HuH-7 (cell line): Measurements from ENCODE around the gene CDHR3.
A peak's percentile ranks its signal among the peaks of the same experiment; 100 is the strongest.
"Not testable (repeated sequence)": the region's sequence is repeated elsewhere in the genome, so short reads cannot be mapped to it uniquely, and the experiment has no call there.

Experiments used
- DNase-seq: peaks from one replicate; pipeline ENCODE4 v3.0.0; 2011; ENCODE audit warnings: low spot score

CDHR3 gene

DNA sequence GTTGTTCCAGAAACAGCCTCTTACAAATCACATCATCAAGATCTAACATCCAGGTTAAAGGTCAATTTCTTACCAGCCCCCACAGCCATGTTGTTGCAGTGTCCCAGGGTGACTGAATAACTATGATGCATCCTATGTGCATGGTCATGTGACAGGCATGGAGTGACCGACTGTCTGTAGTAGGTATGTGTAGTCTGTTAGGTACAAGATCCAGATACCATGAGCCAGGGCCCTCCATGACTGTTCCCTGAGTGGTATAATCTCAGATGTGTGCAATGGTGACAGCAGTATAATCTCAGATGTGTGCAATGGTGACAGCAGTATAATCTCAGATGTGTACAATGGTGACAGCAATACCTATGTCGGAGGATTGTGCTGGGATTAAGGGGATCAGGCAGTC, 8.8 kb downstream of the CDHR3 start:
- no peak for DNase-seq

DNA sequence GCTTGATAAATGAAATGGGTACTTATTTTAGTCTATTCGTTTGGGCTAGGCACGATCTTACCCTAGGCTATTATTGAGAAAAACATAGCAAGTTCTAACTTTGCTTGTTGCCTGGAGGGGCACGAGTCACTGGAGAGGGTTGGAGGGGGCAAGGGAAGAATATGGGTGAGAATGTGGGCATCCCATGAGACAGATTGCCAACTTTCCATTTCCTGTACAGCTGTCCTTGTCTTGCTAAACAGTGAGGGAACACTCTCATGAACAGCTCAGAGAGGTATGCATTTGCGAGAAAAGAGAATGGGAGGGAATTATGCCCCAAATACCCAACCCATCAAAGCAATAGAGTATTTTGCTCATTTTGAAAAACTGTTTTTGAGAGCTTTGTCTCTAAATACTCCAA, 9.2 kb downstream of the CDHR3 start:
- DNase-seq = no peak

DNA sequence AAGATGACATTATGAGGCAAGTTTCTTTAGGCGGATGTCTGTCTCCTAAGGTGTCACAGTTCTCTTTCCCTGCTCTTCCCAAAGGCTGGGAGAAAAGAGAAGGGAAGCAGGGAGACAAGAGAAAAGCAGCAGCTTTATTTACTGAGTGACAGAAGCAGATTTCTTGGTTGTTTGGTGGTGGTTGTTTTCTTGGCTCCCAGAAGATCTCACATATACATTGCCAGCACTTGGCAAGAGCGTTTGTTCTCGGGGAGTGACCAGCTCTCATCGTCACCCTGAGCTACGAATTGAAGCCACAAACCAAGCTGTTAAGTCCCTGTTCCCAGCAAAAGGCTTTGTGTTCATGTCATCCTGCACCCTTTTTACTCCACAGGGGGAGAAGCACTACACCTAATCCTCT, 11.4 kb downstream of the CDHR3 start:
- no peak for DNase-seq

DNA sequence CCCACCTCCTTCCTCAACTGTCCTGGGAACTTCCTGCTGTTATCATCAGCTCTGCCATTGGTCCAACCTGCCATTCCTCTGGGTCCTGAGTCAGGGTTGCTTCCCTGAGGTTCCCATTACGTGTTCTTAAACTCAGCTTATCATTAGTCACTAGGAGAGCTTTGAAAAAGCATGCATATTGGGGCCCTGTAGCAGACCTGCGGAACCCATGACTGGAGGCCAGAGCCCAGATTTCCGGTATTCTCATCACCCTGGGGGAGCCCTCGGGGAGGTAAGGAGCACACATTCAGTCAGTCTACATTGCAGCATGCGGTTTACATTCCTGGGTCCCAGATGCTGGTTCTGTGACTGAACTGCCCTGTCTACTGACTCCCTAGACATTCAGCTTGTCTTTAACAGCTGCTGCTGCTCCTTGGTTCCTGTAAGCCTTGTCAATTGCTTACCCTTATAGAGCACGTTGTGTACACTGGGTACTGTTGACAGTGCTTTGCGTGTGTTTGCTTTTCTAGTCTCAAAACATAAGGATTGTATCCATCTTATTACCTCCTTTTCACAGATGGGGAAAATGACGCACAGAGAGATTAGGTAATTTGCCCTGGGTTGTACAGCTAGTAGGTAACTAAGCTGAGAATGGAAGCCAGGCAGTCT, 12.8 kb downstream of the CDHR3 start:
- no peak for DNase-seq

DNA sequence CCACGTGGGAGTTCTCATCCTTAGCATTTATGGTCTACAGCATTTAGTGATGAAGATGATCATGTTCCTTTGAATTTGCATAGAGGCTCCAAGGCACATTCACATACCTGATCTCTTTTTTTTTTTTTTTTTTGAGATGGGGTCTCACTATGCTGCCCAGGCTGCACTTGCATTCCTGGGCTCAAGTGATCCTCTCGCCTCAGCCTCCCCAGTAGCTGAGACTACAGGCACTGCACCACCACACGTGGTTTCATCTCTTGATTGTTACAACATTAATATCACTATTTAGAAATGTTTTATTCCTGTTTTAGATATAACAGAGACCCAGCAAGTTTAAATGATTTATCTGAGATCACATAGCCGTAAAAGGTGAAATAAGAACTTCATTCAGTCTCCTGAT, 13.8 kb downstream of the CDHR3 start:
- DNase-seq = no peak

DNA sequence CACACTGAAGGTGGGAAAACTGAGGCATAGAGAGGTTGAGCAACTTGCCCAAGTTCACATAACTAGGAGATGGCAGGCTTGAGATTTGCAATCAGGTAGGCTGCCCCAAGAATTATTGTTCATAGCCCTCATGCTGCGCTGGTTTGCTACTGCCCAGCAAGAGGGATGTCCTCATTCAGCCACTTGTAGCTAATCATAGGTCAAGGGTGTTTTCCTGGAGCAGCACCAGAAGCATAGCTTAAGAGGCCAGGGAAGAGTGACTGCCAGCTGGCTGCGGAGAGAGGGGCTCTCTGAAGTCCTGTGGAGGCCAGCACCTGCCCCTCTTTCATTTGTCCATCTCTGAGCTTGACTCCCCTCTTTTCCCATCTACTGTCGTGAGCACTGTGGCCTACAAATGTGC, 15.0 kb downstream of the CDHR3 start:
- no peak for DNase-seq

DNA sequence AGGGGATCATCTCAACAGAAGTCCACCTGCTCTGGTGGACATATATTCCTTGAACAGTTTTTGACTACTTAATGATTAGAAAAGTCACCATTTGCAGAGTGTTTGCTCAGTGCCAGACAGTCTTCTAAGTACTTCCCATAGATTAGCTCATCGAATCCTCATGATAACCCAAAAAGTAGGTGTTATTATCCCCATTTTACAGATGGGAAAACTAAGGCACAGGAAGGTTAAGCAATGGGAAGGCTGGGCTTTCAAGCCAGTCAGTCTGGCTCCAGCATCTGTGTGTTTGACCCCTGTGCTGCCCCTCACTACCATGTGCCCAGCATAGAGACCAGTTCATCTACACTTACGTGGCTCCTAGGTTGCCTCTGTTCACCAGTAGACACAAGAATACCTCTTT, 15.9 kb downstream of the CDHR3 start:
- no peak for DNase-seq

DNA sequence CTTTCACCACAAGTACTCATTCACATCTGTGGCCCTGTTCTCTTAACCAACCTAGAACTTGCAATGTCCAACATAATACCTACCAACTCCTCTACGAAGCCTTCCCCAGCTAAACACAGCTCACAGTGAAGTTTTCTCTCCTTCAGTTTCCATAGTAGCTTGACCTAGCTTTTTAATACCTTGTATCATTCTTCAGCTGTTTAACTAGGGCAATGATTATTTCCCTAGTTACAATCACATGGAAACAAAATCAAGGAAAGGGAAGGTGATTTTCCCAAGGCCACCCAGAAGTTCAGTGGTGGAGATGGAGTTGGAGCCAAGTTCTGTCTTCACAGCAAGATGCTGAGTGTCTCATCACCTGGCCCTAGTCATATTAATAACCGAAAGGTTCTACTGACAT, 16.3 kb downstream of the CDHR3 start:
- DNase-seq = no peak

DNA sequence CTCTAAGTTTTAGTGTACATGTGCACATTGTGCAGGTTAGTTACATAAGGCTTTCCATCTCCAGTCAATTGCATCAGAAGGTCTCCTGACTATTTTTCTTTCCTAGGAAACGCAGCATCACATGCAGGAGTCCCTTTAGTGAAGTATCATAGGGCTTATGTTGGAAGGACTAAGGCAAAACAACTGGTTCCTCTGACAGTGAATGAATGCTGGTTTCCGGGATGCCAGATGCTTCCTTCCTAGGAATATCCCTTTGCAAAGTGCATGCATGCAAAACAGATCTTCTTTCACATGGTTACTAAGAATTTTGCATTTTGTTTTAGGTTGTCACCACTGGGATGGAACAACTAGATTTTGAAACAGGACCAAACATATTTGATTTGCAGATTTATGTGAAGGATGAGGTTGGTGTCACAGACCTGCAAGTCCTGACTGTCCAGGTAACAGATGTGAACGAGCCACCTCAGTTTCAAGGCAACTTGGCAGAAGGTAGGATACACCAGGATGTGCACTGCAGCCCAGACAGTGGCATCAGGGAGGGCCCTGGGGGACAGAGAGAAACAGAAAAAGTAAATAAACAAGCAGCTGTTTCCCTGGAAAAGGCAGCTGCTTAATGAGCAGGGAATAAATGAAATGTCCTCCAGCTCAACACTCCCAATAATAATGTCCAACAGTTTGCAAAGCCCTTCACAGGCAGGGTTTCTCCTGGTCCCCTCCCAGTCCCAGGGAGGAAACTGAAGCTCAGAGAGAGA, 17.8 kb downstream of the CDHR3 start:
- DNase-seq = no peak

DNA sequence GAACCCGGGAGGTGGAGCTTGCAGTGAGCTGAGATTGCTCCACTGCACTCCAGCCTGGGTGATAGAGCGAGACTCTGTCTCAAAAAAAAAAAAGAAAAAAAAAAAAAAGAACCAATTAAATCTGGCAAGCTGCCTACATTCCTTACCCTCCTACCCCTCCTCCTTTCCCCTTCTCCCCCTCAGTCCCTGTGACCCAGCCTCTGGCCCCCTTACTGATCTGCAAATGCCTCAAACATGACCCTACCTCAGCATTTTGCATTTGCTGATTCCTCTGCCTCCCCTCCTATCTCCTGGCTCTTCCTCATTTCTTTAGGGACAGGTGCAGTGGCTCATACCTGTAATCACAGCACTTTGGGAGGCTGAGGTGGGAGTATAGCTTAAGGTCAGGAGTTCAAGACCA, 19.3 kb downstream of the CDHR3 start:
- DNase-seq = no peak

DNA sequence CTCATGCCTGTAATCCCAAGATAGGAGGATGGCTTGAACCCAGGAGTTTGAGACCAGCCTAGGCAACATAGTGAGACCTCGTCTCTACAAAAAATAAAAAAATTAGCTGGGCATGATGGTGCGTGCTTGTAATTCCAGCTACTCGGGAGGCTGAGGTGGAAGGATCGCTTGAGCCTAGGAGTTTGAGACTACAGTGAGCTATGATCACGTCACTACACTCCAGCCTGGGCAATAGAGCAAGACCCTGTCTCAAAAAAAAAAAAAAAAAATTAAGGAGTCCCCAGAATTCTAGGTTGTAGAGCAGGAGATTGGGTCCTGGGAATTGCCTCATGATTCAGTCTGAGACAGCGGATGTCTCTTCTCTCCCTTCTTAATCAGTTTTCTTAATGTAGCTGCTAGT, 21.7 kb downstream of the CDHR3 start:
- DNase-seq = not testable (repeated sequence)

DNA sequence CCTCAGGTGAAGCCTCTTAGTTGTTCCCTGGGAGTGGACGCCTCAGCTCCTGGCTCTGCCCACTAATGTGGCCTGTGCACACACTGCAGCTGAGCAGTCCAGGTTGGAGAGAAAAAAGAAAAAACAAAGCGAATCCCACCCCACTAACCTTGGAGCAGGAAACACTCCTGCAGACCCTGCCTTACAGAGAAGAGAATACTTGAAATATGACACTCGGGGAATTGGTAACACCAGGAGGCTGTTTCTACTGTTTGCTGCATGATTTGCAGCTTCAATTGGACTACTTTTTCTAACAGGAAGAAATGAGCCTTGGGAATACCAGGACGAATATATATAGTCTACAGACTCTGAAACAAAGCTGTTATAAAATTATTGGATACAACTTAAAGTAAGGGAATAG, 22.2 kb downstream of the CDHR3 start:
- no peak for DNase-seq

DNA sequence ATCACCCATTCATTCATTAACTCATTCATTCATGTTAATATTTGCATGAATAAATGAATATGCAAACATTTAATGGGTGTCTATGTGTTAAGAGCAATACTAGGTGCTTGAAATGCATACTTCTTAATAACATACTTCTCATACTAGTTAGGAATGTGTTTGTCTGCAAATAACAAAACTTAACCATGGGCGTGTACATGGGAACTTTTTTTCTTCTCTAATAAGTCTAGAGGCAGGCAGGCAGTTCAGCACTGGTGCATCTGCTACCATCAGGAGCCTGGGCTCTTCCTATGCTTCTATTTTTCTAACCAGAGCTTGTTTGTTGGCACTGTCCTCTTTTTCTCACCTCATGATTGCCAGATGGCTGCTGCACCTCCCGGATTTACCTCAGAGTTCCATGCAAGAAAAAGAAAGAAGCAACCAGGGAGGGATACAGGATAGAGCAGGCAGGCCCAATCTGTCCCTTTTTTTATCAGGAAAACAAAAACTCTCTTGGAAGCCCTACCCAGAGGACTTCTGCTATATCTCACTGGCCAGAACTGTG, 22.7 kb downstream of the CDHR3 start:
- DNase-seq = no peak

DNA sequence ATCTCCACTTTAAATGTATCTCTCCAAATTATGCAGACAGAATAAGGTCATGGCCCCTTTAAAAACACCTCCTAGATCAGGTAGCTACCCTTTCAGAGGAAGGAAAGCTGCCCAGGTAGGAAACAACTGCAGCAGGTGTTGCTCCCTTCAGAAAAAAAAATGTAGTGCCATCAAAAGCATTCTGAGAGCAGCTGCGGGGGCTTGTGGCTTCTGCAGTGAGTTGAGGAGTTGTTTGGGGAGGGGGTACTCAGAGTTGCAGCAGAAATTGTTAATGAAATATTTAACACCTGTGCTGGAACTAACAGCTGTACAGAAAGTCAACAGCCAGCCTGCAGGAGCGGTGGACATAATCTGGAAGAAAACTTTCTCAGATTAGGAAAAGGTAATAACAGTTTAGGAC, 24.0 kb downstream of the CDHR3 start:
- no peak for DNase-seq

DNA sequence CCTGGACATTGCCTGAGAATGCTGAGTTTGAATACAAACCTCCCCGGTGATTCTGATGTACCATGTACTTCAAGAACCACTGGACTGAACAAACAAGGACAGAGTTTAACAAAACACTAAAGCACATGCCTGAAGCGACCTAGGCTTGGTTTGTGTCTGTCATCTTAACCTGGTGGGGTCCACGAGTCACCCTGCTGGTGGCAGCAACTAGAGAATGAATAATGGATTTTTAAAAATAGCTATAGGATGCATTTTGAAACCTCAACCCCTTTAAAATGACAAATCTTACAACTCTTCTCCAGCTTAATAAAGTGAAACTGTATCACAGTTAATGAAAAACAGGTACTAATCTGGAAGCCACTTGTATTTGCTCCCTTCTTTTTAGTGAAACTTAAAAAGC, 25.2 kb downstream of the CDHR3 start:
- DNase-seq = no peak

DNA sequence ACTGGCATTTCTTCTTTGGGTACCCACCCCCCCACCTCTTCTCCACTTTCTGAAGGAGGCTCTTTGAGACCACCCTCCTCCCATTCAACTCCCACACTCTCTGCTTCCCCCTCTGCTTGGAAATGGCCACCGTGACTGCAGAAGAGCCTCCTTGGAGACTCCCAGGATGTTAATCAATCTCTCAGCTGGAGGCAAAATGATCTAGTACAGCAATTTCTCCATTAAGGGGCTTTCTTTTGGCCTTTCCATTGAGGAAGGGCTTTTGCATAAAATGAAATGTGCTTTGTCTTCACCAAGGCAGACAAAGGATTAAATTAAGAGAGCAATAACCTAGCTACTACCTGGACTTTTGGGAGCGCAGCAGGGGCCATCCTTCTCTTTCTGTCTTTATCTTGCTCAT, 26.1 kb downstream of the CDHR3 start:
- DNase-seq = no peak

DNA sequence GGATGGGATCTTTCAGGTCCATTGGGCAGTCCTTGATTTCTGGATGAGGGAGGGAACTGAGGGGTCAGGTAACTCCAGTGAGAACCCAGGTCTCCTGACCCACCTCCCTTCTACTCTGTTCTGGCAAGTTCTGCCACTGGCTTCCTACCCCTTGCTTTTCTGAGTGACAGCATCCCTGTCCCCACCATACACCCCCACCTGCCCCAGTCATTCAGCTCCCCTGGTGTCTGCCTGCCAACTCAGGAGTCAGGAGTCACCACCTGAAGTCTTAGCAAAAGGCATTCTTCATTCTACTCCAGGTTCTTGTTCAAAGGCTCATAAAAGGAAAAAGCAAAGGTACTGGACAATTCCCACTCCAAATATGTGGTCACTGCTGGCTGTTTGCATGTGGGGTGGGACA, 26.6 kb downstream of the CDHR3 start:
- DNase-seq = no peak

DNA sequence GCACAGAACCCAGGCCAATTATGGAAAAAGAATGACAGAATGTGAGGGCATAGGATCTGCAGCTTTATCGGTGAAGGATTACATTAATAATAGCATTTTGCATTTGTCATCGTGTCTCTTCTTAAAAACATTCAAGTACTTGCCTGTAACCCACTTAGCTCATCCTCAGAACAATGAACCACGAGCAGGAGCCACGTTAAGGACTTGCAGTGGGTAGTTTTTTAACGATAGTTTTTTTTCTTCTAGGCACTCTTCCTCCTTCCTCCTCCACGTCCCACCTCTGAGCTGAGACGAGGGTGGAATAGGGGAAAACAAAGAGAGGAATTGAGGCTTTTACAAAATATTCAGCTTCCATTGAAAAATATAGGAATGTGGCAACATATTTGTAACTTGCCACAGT, 27.1 kb downstream of the CDHR3 start:
- no peak for DNase-seq

DNA sequence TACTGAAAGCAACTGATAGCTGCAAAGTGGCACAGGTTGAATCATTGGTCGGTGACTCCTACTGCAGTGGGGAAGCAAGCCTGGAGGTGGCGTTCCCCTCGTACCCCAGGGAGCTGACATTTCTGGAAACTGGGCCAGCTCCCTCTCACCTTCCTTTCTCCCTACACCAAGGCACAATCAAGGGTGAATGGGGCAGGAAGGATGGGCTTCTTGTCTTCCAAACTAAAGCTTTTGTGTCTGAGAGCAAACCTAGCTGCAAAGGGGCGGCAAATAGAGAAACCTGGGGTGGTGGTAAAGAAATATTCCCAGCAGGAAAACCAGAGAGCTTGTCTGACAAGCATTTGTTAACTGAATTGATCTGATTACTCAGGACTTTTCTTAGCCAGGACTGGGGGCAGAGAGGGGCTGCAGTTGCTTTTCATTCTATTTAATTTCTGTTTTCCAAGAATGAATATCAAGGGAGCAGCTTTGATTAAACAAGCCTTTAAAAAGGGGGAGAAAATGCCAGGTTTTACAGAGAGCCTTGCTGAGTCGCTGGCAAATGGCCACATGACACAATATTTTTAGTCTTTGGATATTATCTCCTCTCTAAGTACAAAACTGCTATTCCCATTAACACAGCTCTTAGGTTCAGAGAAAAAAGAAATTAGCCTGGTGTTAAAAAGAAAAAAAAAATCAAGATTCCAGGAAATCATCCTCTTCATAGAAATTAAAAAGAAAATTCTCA, 27.8 kb downstream of the CDHR3 start:
- DNase-seq = no peak

DNA sequence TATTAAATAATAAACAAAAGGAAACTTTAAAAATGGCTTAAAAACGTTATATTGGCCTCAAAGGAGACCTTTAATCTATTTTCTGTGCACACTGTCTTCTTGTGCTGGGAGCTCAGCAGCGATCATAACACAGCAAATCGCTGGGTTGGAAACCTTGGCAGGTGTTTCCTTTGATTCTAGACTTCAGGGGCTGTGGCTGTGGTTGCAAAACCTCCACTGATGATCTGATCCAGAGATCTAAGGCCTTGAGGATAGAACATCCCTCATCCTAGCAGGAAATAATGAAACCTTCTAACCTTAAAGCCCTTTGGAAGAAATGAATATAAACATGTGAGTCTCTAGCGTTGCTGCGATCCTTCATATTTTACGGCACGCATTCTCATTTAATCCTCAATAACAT, 29.8 kb downstream of the CDHR3 start:
- DNase-seq = no peak

DNA sequence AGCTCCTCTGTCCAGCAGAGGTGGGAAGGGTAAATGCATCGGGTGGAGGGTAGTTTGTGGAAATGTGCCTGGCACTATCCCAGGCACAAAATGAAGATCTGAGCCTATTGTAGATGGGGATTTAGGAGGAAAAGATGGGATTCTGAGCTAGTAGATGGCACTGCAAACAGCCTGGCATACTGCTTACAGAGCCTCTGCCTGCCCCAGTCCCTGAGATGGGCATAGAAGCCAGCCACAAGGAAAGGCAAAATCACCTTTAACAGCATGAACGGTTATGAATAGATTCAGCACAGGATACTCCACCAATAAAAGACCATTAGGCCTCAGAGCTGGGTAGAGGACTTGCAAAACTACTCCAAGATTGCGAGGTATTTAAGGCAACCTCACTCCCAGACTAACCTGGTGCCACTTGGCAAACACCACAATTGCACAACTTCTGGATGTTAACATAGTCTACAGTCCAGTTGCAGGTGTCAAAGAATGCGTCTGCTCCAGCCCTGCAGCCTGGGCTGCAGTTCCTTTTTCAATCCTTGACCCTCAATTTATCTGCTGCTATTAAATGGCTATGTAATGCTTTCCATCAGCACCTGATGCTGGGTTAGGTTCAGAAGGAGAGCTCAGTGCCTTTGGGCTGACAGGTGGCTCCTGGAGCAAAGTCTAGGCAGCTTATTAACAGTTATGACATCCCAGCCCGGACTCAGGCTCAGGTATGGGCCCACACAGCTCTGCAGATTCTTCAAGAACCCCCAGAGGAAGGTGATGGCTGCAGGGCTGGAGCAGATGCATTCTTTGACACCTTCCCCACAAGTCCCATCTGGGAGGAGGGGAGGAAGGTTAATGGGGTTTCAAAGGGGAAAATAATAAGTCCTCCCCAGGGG, 34.0 kb downstream of the CDHR3 start:
- DNase-seq = peak; percentile 51

DNA sequence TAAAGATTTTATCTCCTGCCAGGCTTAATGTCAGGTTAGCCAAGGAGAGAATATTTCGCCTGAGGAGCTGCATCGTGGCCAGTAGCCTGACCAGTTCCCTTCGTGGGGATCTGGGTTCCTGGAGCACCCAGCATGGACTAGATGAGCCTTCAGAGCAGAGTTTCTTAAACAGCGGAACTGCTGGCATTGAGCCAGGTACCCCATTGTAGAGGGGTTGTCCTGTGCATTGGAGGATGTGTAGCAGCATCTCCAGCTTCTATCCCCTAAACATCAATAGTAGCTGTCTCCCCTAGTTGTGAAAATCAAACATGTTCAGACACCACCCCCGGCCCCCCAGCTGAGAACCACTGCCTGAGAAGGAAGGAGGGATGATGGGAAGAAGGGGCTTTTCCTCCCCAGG, 36.2 kb downstream of the CDHR3 start:
- DNase-seq = no peak
